GM12878 (cell line): Measurements from ENCODE around the gene CCNY. TPM values are rescaled to one million over a fixed set of nuclear protein-coding genes. Genes with fewer than 3 reads are reported as not detected.

Experiments used
- BHLHE40 ChIP-seq, 2 experiments: fragments of 450-650 bp in 1 of 2; IDR thresholded peaks; 2 replicates each; pipeline ENCODE4 v1.6.1; 2011 to 2017; ENCODE audit warnings: low read depth in 2 of 2, borderline replicate concordance in 1 of 2, improper control_type of control experiment in 1 of 2, low read length in 1 of 2, mild to moderate bottlenecking in 1 of 2
- CREB1 ChIP-seq: IDR thresholded peaks from 2 replicates; pipeline ENCODE4 v1.6.1; 2012; ENCODE audit warnings: low read depth, mild to moderate bottlenecking, inconsistent platforms
- E4F1 ChIP-seq: fragments of 450-650 bp; IDR thresholded peaks from 2 replicates; pipeline ENCODE4 v1.6.1; 2018; ENCODE audit warnings: borderline replicate concordance, mild to moderate bottlenecking; ENCODE audit not compliant: partially characterized antibody
- FOS ChIP-seq: IDR thresholded peaks from 3 replicates; pipeline ENCODE4 v1.6.1; 2011; ENCODE audit warnings: borderline replicate concordance; ENCODE audit not compliant: insufficient read length; ENCODE audit errors: extremely low read depth
- KAT2A ChIP-seq: conservative IDR thresholded peaks from 2 replicates; pipeline ENCODE4 v1.6.1; 2011; ENCODE audit warnings: low read depth, low read length; ENCODE audit not compliant: control insufficient read depth
- MTA2 ChIP-seq: fragments of 450-650 bp; IDR thresholded peaks from 2 replicates; pipeline ENCODE4 v1.6.1; 2016; ENCODE audit warnings: low read depth, mild to moderate bottlenecking, moderate library complexity
- NFXL1 ChIP-seq: fragments of 450-650 bp; IDR thresholded peaks from 2 replicates; pipeline ENCODE4 v1.6.1; 2017; ENCODE audit warnings: antibody characterized with exemption, mild to moderate bottlenecking, borderline replicate concordance
- NRF1 ChIP-seq: conservative IDR thresholded peaks from 2 replicates; pipeline ENCODE4 v1.6.1; 2011; ENCODE audit warnings: mild to moderate bottlenecking, low read depth, low read length, improper control_type of control experiment
- RFX5 ChIP-seq: IDR thresholded peaks from 2 replicates; pipeline ENCODE4 v1.6.1; 2011; ENCODE audit warnings: low read depth, low read length, improper control_type of control experiment
- SMARCA5 ChIP-seq: fragments of 450-650 bp; IDR thresholded peaks from 2 replicates; pipeline ENCODE4 v1.6.1; 2017; ENCODE audit warnings: mild to moderate bottlenecking
- SPI1 ChIP-seq: IDR thresholded peaks from 2 replicates; pipeline ENCODE4 v1.6.1; 2011; ENCODE audit warnings: low read depth, mild to moderate bottlenecking, low read length, moderate library complexity, borderline replicate concordance; ENCODE audit not compliant: insufficient read depth
- TCF7 ChIP-seq: IDR thresholded peaks from 2 replicates; pipeline ENCODE4 v1.6.1; 2014; ENCODE audit warnings: antibody characterized with exemption, borderline replicate concordance
- ZNF24 ChIP-seq: fragments of 450-650 bp; IDR thresholded peaks from 2 replicates; pipeline ENCODE4 v1.6.1; 2017; ENCODE audit warnings: antibody characterized with exemption, mild to moderate bottlenecking
- ZNF622 ChIP-seq: fragments of 450-650 bp; IDR thresholded peaks from 2 replicates; pipeline ENCODE4 v1.6.1; 2017; ENCODE audit warnings: mild to moderate bottlenecking, inconsistent platforms
- polyA plus RNA-seq, 11 experiments: library from polyadenylated mRNA; depleted of rRNA in 4 of 11; unstranded in 6 of 11; stranded (reverse) in 5 of 11; fragments of >200 nt; fragmentation: Nextera tagmentation in 4 of 11; fragmentation: Illumina TruSeq in 1 of 11; extraction: Ambion mirVana in 4 of 11; extraction: Trizol in 1 of 11; gene quantifications; 1 replicate in 1 of 11; 2 replicates in 10 of 11; pipeline versions ENCODE4 v1.2.1 to v1.2.3, GENCODE V29; 2011 to 2016; ENCODE audit warnings: inconsistent platforms in 2 of 11, missing spikeins in 2 of 11, low read depth in 1 of 11
- total RNA-seq, 4 experiments: library from RNA; depleted of rRNA in 3 of 4; stranded (reverse); fragments of >200 nt in 3 of 4; fragmentation: Illumina TruSeq in 1 of 4; extraction: Trizol in 1 of 4; gene quantifications; 2 replicates each; pipeline versions ENCODE4 v1.2.1 to v1.2.3, GENCODE V29; 2013 to 2021
- TF ChIP-seq, protein P1 (sequence below): IDR thresholded peaks from 2 replicates; pipeline ENCODE4 v1.6.1; 2012; ENCODE audit warnings: low read depth, low read length, improper control_type of control experiment
- TF ChIP-seq, protein P2 (sequence below): fragments of 450-650 bp; IDR thresholded peaks from 2 replicates; pipeline ENCODE4 v1.6.1; 2017; ENCODE audit warnings: borderline replicate concordance
- TF ChIP-seq, protein P3 (sequence below): IDR thresholded peaks from 2 replicates; pipeline ENCODE4 v1.6.1; 2012; ENCODE audit warnings: improper control_type of control experiment, low read depth, low read length; ENCODE audit not compliant: insufficient replicate concordance
- TF ChIP-seq, protein P4 (sequence below): IDR thresholded peaks from 2 replicates; pipeline ENCODE4 v1.6.1; 2011; ENCODE audit warnings: mild to moderate bottlenecking, low read depth, low read length, moderate library complexity; ENCODE audit not compliant: insufficient replicate concordance

Gene CCNY
- total and polyA plus RNA-seq, 10 of the 15 experiments (the other 5 are each of a cell fraction or from before 2014, with no cell fraction given), result 3.6 to 50.0 (median 26.1) TPM

DNA sequence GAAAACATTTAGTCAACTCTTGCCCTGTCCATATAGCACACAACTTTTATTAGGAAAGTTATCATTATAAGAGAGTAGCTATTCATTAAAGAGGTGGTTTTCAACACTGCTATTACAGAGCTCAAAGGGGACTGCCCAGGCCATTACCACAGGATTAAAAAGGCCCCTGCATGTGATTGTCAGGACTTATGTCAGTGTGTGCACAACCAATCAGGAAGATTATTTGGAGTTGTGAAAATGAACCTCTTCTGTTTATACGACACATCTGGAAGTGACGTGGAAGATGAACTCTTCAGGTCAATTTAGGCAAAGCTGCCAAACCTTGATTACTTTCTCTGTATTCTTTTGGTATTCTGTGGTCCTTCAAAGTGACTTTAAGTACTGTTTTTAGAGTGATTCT is 14.7 kb downstream of the CCNY start (continued):
- TF ChIP-seq, protein P1, sequence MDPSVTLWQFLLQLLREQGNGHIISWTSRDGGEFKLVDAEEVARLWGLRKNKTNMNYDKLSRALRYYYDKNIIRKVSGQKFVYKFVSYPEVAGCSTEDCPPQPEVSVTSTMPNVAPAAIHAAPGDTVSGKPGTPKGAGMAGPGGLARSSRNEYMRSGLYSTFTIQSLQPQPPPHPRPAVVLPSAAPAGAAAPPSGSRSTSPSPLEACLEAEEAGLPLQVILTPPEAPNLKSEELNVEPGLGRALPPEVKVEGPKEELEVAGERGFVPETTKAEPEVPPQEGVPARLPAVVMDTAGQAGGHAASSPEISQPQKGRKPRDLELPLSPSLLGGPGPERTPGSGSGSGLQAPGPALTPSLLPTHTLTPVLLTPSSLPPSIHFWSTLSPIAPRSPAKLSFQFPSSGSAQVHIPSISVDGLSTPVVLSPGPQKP, result no peak
- TF ChIP-seq BHLHE40 (IDR thresholded peaks at IDR 0.05; ENCODE audit: borderline replicate concordance in 1 of 2, low read depth in 2 of 2, low read length in 1 of 2), result peak; percentile 7 to 38; a peak in 1 of 4 replicates
- TF ChIP-seq, protein P2, sequence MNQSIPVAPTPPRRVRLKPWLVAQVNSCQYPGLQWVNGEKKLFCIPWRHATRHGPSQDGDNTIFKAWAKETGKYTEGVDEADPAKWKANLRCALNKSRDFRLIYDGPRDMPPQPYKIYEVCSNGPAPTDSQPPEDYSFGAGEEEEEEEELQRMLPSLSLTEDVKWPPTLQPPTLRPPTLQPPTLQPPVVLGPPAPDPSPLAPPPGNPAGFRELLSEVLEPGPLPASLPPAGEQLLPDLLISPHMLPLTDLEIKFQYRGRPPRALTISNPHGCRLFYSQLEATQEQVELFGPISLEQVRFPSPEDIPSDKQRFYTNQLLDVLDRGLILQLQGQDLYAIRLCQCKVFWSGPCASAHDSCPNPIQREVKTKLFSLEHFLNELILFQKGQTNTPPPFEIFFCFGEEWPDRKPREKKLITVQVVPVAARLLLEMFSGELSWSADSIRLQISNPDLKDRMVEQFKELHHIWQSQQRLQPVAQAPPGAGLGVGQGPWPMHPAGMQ, result no peak
- TF ChIP-seq TCF7, result no peak
- TF ChIP-seq ZNF24, result no peak
- no peak for TF ChIP-seq KAT2A
- TF ChIP-seq, protein P3, sequence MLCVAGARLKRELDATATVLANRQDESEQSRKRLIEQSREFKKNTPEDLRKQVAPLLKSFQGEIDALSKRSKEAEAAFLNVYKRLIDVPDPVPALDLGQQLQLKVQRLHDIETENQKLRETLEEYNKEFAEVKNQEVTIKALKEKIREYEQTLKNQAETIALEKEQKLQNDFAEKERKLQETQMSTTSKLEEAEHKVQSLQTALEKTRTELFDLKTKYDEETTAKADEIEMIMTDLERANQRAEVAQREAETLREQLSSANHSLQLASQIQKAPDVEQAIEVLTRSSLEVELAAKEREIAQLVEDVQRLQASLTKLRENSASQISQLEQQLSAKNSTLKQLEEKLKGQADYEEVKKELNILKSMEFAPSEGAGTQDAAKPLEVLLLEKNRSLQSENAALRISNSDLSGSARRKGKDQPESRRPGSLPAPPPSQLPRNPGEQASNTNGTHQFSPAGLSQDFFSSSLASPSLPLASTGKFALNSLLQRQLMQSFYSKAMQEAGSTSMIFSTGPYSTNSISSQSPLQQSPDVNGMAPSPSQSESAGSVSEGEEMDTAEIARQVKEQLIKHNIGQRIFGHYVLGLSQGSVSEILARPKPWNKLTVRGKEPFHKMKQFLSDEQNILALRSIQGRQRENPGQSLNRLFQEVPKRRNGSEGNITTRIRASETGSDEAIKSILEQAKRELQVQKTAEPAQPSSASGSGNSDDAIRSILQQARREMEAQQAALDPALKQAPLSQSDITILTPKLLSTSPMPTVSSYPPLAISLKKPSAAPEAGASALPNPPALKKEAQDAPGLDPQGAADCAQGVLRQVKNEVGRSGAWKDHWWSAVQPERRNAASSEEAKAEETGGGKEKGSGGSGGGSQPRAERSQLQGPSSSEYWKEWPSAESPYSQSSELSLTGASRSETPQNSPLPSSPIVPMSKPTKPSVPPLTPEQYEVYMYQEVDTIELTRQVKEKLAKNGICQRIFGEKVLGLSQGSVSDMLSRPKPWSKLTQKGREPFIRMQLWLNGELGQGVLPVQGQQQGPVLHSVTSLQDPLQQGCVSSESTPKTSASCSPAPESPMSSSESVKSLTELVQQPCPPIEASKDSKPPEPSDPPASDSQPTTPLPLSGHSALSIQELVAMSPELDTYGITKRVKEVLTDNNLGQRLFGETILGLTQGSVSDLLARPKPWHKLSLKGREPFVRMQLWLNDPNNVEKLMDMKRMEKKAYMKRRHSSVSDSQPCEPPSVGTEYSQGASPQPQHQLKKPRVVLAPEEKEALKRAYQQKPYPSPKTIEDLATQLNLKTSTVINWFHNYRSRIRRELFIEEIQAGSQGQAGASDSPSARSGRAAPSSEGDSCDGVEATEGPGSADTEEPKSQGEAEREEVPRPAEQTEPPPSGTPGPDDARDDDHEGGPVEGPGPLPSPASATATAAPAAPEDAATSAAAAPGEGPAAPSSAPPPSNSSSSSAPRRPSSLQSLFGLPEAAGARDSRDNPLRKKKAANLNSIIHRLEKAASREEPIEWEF, result no peak
- peak; percentile 61; the same call in 1 of the 2 replicates for TF ChIP-seq MTA2
- TF ChIP-seq CREB1, result 0 out of 2 replicates have a peak, but pooled peaks have one; percentile 54
- TF ChIP-seq NFXL1, result no peak
- no peak for TF ChIP-seq ZNF622
- TF ChIP-seq, protein P4, sequence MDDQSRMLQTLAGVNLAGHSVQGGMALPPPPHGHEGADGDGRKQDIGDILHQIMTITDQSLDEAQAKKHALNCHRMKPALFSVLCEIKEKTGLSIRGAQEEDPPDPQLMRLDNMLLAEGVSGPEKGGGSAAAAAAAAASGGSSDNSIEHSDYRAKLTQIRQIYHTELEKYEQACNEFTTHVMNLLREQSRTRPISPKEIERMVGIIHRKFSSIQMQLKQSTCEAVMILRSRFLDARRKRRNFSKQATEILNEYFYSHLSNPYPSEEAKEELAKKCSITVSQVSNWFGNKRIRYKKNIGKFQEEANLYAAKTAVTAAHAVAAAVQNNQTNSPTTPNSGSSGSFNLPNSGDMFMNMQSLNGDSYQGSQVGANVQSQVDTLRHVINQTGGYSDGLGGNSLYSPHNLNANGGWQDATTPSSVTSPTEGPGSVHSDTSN, result no peak
- no peak for TF ChIP-seq RFX5
- TF ChIP-seq SPI1, result no peak
- TF ChIP-seq SMARCA5, result no peak
- no peak for TF ChIP-seq NRF1
- no peak for TF ChIP-seq FOS
- TF ChIP-seq E4F1, result no peak
